HG02973 (cell line): ENCODE measurements around the gene PRMT1.
"Not testable (repeated sequence)": the region's sequence is repeated elsewhere in the genome, so short reads cannot be mapped to it uniquely, and the experiment has no call there.

Experiments used
- ATAC-seq: cut with Tn5 transposase; IDR thresholded peaks from one replicate; pipeline ENCODE4 v1.9.1; 2021; ENCODE audit warnings: moderate library complexity; ENCODE audit not compliant: unreplicated experiment

Gene PRMT1

GRCh38 chr19:49677231-49677900, at the start of gene PRMT1:
PRMT1 (plus strand) TSS chr19:49677271; CDS start chr19:49677281, 10 bp downstream.
- no peak for ATAC-seq

GRCh38 chr19:49629659-49630058, 47.4 kb upstream of the PRMT1 start:
- no peak for ATAC-seq

GRCh38 chr19:49631014-49631588, 46.0 kb upstream of the PRMT1 start:
- no peak for ATAC-seq

GRCh38 chr19:49631610-49632192, 45.4 kb upstream of the PRMT1 start:
- ATAC-seq: no peak

GRCh38 chr19:49632576-49632975, 44.5 kb upstream of the PRMT1 start:
- no peak for ATAC-seq

- ATAC-seq: not testable (repeated sequence)
Measured at GRCh38 chr19:49633273-49633672, 43.8 kb upstream of the PRMT1 start.

- no peak for ATAC-seq
Measured at GRCh38 chr19:49635530-49636232, 41.4 kb upstream of the PRMT1 start.

GRCh38 chr19:49636233-49636932, 40.7 kb upstream of the PRMT1 start:
- ATAC-seq: no peak

- no peak for ATAC-seq
Measured at GRCh38 chr19:49637821-49638738, 39.0 kb upstream of the PRMT1 start.

- no peak for ATAC-seq
Measured at GRCh38 chr19:49639401-49640112, 37.5 kb upstream of the PRMT1 start.

- peak; percentile 47 for ATAC-seq
Measured at GRCh38 chr19:49640113-49640898, 36.8 kb upstream of the PRMT1 start, which contains the start of gene RRAS. RRAS (minus strand) TSS chr19:49640143; CDS start chr19:49640098, 45 bp downstream.

GRCh38 chr19:49641688-49642491, 35.2 kb upstream of the PRMT1 start, which contains the start of gene SCAF1:
SCAF1 (plus strand) TSS chr19:49642209; CDS start chr19:49645027, 2,818 bp downstream.
- peak; percentile 51 for ATAC-seq

GRCh38 chr19:49642492-49643035, 34.5 kb upstream of the PRMT1 start:
- ATAC-seq: no peak

- no peak for ATAC-seq
Measured at GRCh38 chr19:49643466-49643865, 33.6 kb upstream of the PRMT1 start.

- ATAC-seq: no peak
Measured at GRCh38 chr19:49645592-49645991, 31.5 kb upstream of the PRMT1 start.

- ATAC-seq: no peak
Measured at GRCh38 chr19:49645995-49646394, 31.1 kb upstream of the PRMT1 start.

GRCh38 chr19:49646586-49646985, 30.5 kb upstream of the PRMT1 start:
- no peak for ATAC-seq
